Colonic mucosa (tissue), 4 donors: ENCODE measurements around the gene METRN. TPM values are rescaled to one million over a fixed set of nuclear protein-coding genes. Genes with fewer than 3 reads are reported as not detected.

Source experiments
- DNase-seq: peaks from one replicate; pipeline ENCODE4 v3.0.0-alpha.2; 2020
- H3K27ac ChIP-seq: fragments of 200-600 bp; one replicate; pipeline ENCODE4 v1.8.0; 2021
- H3K27me3 ChIP-seq: fragments of 200-600 bp; one replicate; pipeline ENCODE4 v1.8.0; 2021
- H3K36me3 ChIP-seq: fragments of 200-600 bp; one replicate; pipeline ENCODE4 v1.8.0; 2021
- H3K4me1 ChIP-seq: fragments of 200-600 bp; one replicate; pipeline ENCODE4 v1.8.0; 2021; ENCODE audit warnings: mild to moderate bottlenecking
- H3K4me3 ChIP-seq: fragments of 200-600 bp; one replicate; pipeline ENCODE4 v1.8.0; 2021
- H3K9ac ChIP-seq, 2 donors: one replicate each; pipeline ENCODE4 v1.7.0; 2013; ENCODE audit warnings: control low read depth in 2 of 2, low read depth in 2 of 2, low read length in 2 of 2
- H3K9me3 ChIP-seq: fragments of 200-600 bp; one replicate; pipeline ENCODE4 v1.8.0; 2021
- intact Hi-C: fragments of 100-400 bp; cut with DNase I; formaldehyde crosslinking; loops from one replicate; pipeline ENCODE4 v1.14.1; 2022
- total RNA-seq, 2 donors: library from RNA; stranded (reverse); fragmentation: NEBNext Ultra II Directional in 1 of 2; extraction: Animal tissue kit (Norgen Biotek cat#: 25700) in 1 of 2; gene quantifications; one replicate each; pipeline ENCODE4 v1.2.1, GENCODE V29; 2021
- TF ChIP-seq, protein P1 (sequence below): fragments of 200-600 bp; IDR thresholded peaks from one replicate; pipeline ENCODE4 v1.8.0; 2022; ENCODE audit warnings: antibody characterized with exemption, mild to moderate bottlenecking
- donor health status: healthy.
- donor health status: DM: no; HTN: no; CAD: no.
- donor health status: DM: no; HTN: no; CAD: no.

Gene METRN
- total RNA-seq, 2 donors from 2014 or later, result 23.3 to 50.0 TPM

GRCh38 chr16:720447-720989 is 5.6 kb downstream of the METRN start:
- Histone ChIP-seq H3K9me3 (no peaks in the 10 kb centered on the region), H3K27me3 (no peaks in the 10 kb centered on the region), H3K27ac (peak overlapping the region; percentile 84), H3K9ac (peak overlapping the region; percentile 85 to 99), H3K36me3 (no peaks in the 10 kb centered on the region), H3K4me1 (peaks cover 26% of the 10 kb centered on the region), H3K4me3 (peak overlapping the region; percentile 72)
- intact Hi-C loops, result no loop called here
- peak; percentile 65 for DNase-seq
- TF ChIP-seq, protein P1, sequence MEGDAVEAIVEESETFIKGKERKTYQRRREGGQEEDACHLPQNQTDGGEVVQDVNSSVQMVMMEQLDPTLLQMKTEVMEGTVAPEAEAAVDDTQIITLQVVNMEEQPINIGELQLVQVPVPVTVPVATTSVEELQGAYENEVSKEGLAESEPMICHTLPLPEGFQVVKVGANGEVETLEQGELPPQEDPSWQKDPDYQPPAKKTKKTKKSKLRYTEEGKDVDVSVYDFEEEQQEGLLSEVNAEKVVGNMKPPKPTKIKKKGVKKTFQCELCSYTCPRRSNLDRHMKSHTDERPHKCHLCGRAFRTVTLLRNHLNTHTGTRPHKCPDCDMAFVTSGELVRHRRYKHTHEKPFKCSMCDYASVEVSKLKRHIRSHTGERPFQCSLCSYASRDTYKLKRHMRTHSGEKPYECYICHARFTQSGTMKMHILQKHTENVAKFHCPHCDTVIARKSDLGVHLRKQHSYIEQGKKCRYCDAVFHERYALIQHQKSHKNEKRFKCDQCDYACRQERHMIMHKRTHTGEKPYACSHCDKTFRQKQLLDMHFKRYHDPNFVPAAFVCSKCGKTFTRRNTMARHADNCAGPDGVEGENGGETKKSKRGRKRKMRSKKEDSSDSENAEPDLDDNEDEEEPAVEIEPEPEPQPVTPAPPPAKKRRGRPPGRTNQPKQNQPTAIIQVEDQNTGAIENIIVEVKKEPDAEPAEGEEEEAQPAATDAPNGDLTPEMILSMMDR, result no peak

DNA sequence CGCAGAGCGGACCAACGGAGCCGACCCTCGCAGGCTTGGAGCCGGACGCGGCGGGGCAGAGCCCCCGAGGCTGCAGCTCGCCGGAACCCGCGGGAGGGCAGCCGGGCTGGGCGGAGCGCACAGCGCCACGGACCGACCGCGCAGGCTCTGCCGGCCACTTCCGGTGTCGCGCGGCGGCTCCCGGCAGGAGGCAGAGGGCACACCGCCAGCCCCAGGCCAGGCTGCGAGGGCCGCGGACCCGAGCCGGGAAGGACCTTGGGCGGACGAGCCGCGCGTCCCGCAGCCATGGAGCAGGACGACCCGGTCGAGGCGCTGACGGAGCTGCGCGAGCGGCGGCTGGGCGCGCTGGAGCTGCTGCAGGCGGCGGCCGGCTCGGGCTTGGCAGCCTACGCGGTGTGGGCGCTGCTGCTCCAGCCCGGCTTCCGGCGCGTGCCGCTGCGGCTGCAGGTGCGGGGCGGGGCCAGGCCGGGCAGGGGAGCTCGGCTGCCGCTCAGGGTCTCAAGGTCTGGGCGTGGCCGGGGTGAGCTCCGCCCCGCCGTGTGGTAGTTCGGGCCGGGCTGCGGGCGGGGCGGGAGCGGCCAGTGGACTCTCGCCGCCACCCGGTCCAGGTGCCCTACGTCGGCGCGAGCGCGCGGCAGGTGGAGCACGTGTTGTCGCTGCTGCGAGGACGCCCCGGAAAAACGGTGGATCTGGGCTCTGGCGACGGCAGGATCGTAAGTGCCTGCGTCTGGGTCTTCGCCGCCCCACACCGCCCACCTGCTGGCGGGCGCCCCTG is 6.3 kb downstream of the METRN start, which contains the start of gene ANTKMT:
Gene ANTKMT (plus strand): TSS at position 157 of the 775 bp plus-strand sequence. CDS start 129 bp downstream, at position 286.
- peaks cover 22% of the 10 kb centered on the region for H3K4me1 ChIP-seq
- no peaks in the 10 kb centered on the region for H3K27me3 ChIP-seq
- intact Hi-C loops, result no loop called here
- no peaks in the 10 kb centered on the region for H3K36me3 ChIP-seq
- H3K27ac ChIP-seq, result peak within 1 kb of the TSS; percentile 84
- TF ChIP-seq, protein P1, result no peak
- peak within 1 kb of the TSS; percentile 85 to 99 for H3K9ac ChIP-seq
- peak within 1 kb of the TSS; percentile 72 for H3K4me3 ChIP-seq
- no peaks in the 10 kb centered on the region for H3K9me3 ChIP-seq
- DNase-seq, result peak; percentile 87

DNA sequence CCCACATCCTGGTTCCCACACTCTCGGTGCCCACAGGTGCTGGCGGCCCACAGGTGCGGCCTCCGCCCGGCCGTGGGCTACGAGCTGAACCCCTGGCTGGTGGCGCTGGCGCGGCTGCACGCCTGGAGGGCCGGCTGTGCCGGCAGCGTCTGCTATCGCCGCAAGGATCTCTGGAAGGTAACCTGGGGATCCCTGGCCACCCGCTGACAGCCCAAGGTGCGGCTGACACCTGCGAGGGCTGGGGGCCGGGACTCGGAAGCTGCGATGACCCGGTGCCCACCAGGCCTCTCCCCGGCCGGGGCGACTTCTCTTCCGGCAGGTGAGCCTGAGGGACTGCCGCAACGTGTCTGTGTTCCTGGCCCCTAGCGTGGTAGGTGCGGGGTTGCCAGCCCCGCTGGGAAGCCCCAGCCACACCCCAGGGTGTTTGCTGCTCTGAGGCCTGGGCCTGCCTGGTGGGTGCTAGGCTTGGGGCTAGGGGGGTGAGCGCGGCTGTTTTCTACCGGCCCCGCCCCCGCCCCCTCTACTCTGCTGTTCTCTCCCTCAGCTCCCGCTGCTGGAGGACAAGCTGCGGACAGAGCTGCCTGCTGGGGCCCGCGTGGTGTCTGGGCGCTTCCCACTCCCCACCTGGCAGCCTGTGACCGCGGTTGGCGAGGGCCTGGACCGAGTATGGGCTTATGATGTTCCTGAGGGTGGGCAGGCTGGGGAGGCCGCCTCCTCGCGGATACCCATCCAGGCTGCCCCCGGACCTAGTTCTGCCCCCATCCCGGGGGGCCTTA is 7.0 kb downstream of the METRN start:
- Histone ChIP-seq H3K27me3 (no peaks in the 10 kb centered on the region), H3K36me3 (no peaks in the 10 kb centered on the region), H3K9me3 (no peaks in the 10 kb centered on the region), H3K4me1 (peaks cover 19% of the 10 kb centered on the region), H3K9ac (no peak overlapping the region), H3K4me3 (peak overlapping the region; percentile 72), H3K27ac (peak overlapping the region; percentile 84)
- TF ChIP-seq, protein P1, result no peak
- intact Hi-C loops, result no loop called here
- DNase-seq, result no peak

GRCh38 chr16:722835-723633 is 8.1 kb downstream of the METRN start:
- Histone ChIP-seq H3K9ac (no peak overlapping the region), H3K27ac (no peak overlapping the region), H3K4me1 (peaks cover 29% of the 10 kb centered on the region), H3K36me3 (no peaks in the 10 kb centered on the region), H3K4me3 (no peak overlapping the region), H3K27me3 (peaks cover 9% of the 10 kb centered on the region), H3K9me3 (no peaks in the 10 kb centered on the region)
- intact Hi-C loops, result no loop called here
- no peak for DNase-seq
- TF ChIP-seq, protein P1, result no peak

DNA sequence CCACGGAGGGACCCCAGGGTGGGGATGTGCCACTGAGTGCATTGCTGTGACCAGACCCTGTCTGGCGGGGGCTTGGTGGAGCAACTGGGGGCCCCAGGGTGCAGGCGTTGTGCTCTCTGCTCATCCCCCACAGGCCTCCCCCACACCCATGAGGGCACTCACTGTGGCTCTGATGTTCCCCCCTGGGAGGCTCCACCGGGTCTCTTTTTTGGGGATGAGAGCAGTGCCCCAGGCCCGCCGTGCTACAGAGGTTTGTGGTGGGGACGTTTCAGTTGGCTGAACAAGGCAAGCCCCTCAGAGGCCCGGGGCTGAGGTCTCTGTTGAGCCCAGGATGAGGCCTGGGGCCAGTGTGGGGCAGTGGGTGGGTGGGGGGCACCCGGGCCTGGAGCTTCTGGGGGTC is 8.8 kb downstream of the METRN start:
- no peak for DNase-seq
- H3K4me3 ChIP-seq, result no peak overlapping the region
- peaks cover 9% of the 10 kb centered on the region for H3K27me3 ChIP-seq
- intact Hi-C loops, result no loop called here
- no peak overlapping the region for H3K9ac ChIP-seq
- no peaks in the 10 kb centered on the region for H3K9me3 ChIP-seq
- TF ChIP-seq, protein P1, result no peak
- H3K36me3 ChIP-seq, result no peaks in the 10 kb centered on the region
- peaks cover 27% of the 10 kb centered on the region for H3K4me1 ChIP-seq
- no peak overlapping the region for H3K27ac ChIP-seq
